Astrocyte of the spinal cord (primary cell): ENCODE results near the gene SPEF1.

Source experiments
- DNase-seq: peaks from one replicate; pipeline ENCODE4 v3.0.0; 2011; ENCODE audit warnings: low read depth, low spot score
- H3K4me3 ChIP-seq: 2 replicates; pipeline ENCODE4 v1.5.1; 2011; ENCODE audit warnings: low read depth, mild to moderate bottlenecking, low read length, moderate library complexity
- CTCF ChIP-seq: IDR thresholded peaks from 2 replicates; pipeline ENCODE4 v1.5.1; 2012; ENCODE audit warnings: low read depth, mild to moderate bottlenecking, low read length, inconsistent platforms
- in situ Hi-C: cut with HindIII; loops from 2 replicates; pipeline ENCODE4 v1.10.0; 2017; ENCODE audit warnings: low sequenced_read_pairs

Gene SPEF1

DNA sequence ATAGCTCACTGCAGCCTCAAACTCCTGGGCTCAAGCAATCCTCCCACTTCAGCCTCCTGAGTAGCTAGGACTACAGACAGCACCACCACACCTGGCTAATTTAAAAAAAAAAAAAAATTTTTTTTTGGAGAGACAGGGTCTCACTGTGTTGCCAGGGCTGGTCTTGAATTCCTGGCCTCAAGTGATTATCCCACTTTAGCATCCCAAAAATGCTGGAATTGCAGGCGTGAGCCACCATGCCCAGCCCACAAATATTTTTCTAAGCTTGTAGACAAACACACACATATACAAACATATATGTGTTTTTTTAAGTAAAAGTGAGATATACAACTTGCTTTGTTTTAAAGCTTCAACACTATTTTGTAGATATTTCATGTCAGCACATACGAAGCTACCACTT is 38.0 kb downstream of the SPEF1 start:
- in situ Hi-C loops: no loop called here
- no peak overlapping the region for H3K4me3 ChIP-seq
- TF ChIP-seq CTCF: no peak
- no peak for DNase-seq

GRCh38 chr20:3741836-3742458 is 39.3 kb downstream of the SPEF1 start:
- no peak for DNase-seq
- no peak overlapping the region for H3K4me3 ChIP-seq
- in situ Hi-C loops: no loop called here
- no peak for TF ChIP-seq CTCF

GRCh38 chr20:3740615-3741301 is 40.5 kb downstream of the SPEF1 start:
- DNase-seq: no peak
- H3K4me3 ChIP-seq: no peak overlapping the region
- in situ Hi-C loops: no loop called here
- no peak for TF ChIP-seq CTCF

- no peak for DNase-seq
- no peak for TF ChIP-seq CTCF
- no peak overlapping the region for H3K4me3 ChIP-seq
- in situ Hi-C loops: no loop called here
These were observed 41.3 kb downstream of the SPEF1 start for GRCh38 chr20:3739926-3740451.

DNA sequence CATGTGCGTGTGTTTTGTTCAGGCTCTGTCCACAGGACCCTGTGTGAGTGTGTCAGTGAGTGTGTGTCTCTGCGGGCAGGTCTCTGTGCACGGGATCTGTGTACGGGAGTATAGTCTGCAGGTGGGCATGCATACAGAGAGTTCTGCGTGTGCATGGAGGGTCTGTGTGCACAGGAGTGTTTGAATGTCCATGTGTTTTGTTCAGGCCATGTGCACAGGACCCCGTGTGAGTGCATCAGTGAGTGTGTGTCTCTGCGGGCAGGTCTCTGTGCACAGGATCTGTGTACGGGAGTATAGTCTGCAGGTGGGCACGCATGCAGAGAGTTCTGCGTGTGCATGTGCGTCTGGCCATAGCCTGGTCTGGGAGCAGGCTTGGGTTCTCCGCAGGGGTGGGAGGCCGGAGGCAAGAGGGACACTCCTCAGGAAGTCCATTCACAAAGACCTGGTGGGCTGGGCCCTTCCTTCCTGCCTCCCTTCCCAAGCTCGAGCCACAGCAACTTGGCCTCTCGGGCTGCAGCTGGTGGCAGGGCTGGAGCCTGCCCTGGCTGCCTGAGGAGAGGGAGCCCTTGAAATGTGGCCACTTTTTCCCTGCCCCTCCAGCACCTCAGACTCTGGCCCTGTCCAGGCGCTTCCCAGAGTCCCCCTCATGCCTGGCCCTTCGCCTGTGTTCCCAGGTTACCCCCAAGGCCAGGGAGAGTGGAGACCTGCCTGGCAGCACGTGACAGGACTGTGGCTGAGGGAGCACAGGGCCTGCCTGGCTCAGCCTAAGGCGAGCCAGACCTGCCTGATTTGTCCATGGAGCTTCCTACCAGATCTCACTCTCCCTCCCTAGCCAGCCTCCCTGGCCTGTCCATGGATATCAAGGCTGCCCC is 42.0 kb downstream of the SPEF1 start:
- no peak for TF ChIP-seq CTCF
- in situ Hi-C loops: no loop called here
- H3K4me3 ChIP-seq: no peak overlapping the region
- no peak for DNase-seq
